HG03432 (cell line): ENCODE results near the gene DDX51.
"Not testable (repeated sequence)": the region's sequence is repeated elsewhere in the genome, so short reads cannot be mapped to it uniquely, and the experiment has no call there.

Source experiments
- ATAC-seq: cut with Tn5 transposase; IDR thresholded peaks from one replicate; pipeline ENCODE4 v1.9.1; 2021; ENCODE audit warnings: mild to moderate bottlenecking, moderate library complexity; ENCODE audit not compliant: unreplicated experiment

DDX51 gene

DNA sequence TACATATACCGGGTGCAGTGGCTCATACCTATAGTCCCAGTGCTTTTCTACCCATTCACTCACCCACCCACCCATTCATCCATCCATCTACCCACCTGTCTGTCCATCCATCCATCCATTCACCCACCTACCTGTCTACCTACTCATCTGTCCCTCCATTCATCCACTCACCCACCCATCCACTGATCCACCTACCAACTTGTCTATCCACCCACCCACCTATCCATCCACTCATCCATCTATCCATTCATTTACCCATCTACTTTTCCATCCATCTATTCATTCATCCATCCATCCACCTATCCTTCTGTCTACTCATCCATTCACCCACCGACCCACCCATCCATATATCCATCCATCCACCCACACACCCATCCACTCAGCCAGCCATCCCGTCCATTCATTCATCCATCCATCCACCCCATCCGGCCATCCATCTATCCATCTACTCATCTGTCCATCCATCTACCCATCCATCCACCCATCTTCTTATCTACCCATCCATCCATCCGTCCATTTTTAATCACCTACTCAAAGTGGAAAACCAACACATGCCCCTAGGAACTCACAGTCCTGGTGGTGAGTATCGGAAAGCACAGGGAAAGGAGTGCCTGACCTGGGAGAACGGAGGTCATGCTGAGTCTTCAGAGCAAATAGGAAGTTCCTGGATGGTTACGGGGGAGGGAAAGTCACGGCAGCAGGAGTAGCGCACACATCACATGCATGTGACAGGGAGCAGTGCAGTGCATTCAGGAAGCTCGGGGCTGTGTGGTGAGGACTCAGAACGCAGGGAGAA is 20.0 kb downstream of the DDX51 start:
- no peak for ATAC-seq

GRCh38 chr12:132121283-132121682 is 22.8 kb downstream of the DDX51 start:
- no peak for ATAC-seq

GRCh38 chr12:132118876-132119275 is 25.2 kb downstream of the DDX51 start:
- no peak for ATAC-seq

DNA sequence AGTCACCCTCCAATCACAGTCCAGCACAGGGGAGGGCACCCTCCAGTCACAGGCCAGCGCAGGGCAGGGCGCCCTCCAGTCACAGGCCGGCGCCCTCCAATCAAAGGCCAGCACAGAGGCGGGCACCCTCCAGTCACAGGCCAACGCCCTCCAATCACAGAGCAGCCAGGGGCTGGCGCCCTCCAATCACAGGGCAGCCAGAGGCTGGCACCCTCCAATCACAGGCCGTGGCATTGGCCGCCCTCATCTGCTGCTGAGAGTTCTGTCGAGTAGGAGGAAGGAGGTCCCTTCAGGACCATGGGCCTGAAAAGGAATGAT is 26.6 kb downstream of the DDX51 start:
- no peak for ATAC-seq

DNA sequence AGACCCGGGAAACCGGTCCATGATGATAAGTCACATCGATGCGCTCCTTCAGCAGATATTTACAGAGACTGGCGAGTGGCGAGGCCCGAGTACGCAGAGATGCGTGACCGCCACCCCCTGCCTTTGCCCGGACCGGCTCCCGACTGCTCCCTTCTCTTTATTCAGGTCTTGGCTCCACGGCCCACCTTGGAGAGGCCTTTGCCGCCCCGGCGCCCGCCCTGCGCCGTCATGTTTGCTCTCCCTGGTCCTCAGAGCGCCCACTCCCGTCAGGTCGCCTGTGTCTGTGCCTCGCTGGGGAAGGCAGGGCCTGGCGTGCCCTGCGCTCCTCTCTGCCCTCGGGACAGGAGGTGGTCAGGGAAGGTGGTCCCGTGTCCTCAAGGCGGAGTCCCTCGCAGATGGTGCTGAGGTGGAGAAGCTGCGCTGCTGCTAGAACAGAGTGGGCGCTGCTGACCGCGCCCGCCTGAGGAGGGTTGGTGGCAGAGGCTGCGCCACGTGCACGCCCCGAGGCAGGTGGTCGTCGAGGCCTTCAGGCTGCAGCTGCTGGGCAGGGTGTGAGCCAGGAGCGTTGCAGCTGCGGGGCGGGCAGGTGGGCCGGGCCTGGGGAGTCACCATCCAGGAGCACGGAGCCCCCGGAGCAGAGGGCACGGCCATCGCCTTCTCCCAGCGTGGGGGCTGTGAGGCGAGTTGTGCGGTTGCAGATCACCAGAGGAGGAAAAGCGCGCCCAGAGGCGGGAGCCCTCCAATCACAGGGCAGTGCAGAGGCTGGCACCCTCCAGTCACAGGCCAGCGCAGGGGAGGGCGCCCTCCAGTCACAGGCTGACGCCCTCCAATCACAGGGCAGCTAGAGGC is 27.2 kb downstream of the DDX51 start:
- no peak for ATAC-seq

- ATAC-seq, result no peak
Observed at GRCh38 chr12:132115500-132115899, 28.6 kb downstream of the DDX51 start.

GRCh38 chr12:132114667-132115066 is 29.5 kb downstream of the DDX51 start:
- no peak for ATAC-seq

DNA sequence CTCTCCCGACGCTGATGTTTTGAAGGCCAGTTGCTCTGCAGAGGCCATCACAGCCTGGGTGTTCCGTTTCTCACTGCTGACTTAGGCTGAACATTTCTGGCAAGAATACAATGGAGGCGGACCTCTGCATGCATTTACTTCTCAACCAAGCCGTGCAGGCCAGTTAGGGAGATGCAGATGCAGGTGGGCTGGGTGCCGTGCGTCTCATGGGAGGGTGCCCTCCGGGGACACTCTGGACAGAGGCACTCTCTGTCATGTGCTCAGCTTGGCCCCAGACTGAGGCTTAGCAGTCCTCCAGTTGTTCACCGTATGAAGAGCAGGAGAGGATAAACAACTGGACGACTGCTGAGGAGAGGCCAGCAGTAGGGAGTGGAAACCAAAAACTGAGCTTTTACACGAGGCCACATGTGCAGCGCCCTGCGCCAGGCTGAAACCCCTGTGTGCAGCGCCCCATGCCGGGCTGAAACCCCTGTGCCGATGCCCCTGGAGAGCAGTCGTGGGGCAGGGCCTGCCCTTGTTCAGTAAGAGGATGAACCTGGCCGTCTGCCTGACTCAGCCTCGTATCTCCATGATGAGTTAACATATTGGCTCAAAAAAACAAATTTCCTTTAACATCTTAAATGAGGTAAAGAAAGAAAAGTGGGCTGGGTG is 32.3 kb downstream of the DDX51 start:
- ATAC-seq, result no peak

DNA sequence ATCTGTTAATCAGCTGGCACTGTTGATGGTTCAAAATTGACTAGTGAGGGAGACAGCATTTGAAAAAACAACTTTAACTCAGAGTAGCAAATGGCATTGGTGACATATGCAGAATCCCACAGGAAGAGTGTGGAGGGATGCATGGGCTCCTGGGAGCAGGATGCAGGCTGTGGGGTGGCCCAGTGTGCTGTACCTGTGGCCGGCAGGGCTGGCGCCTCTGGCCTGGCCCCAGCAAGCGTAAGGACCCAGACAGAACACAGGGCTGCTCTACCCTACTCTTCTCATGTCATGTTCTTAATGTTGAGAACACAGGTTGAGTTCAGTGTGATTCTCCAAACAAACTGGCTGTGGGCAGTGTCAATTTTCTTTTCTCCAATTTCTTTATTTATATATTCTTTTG is 33.4 kb downstream of the DDX51 start:
- no peak for ATAC-seq

DNA sequence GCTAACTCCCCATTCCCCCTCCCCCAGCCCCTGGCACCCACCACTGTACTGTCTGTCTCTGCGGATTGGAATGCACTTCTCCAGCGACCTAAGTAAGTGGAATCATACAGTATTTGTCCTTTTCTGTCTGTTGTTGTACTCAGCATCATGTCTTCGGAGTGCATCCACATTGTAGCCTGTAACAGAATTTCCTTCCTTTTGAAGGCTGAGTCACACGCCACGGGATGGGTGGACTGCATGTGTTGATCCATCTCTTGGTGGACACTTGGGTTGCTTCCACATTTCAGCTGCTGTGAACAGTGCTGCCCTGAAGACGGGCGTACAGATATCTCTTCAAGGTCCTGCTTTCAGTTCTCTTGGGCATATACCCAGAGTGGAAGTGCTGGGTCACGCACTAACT is 34.4 kb downstream of the DDX51 start:
- no peak for ATAC-seq

GRCh38 chr12:132108211-132108832 is 35.8 kb downstream of the DDX51 start:
- no peak for ATAC-seq

DNA sequence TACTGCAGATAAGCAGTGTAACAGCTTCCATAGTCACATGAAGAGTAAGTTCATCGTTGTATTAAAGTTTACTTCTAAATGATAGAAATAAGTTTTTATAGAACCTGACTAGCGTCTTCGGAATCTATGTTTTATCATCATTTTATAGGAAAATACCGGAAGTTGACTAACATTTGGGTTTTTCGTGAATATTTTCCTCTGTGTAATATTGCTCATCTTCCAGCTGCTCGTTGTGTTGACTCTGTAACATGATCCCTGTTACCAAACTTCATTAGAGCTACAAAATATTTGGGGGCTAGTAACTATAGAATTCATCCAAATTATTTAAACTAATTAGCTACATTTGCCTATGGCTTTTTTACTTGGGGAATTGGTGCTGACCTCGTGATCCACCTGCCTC is 37.2 kb downstream of the DDX51 start:
- no peak for ATAC-seq

- no peak for ATAC-seq
Observed at GRCh38 chr12:132105467-132105866, 38.7 kb downstream of the DDX51 start.

- ATAC-seq, result no peak
Observed at GRCh38 chr12:132103542-132104308, 40.4 kb downstream of the DDX51 start.

DNA sequence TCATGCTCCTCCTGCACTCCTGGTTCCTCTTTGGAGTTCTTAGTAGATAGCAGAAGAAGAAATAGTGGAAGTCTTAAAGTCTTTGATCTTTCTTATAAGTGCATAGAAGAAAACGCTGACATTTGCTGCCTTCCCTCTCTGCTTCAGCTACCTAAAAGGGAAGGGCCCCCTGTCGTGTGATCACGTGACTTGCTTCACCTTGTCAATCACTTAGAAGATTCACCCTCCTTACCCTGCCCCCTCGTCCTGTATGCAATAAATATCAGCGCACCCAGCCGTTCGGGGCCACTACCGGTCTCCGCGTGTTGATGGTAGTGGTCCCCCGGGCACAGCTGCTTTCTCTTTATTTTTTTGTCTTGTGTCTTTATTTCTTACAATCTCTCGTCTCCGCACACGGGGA is 41.0 kb downstream of the DDX51 start:
- not testable (repeated sequence) for ATAC-seq

GRCh38 chr12:132102297-132102696 is 41.8 kb downstream of the DDX51 start:
- ATAC-seq, result no peak

GRCh38 chr12:132100306-132101065 is 43.6 kb downstream of the DDX51 start:
- no peak for ATAC-seq

GRCh38 chr12:132099739-132100138 is 44.4 kb downstream of the DDX51 start:
- ATAC-seq, result no peak

GRCh38 chr12:132095520-132096409 is 48.4 kb downstream of the DDX51 start:
- ATAC-seq, result no peak
